HPDE6-E6E7 (cell line): ENCODE results near the gene NDRG4.

Experiments
- DNase-seq: peaks from one replicate; pipeline ENCODE4 v3.0.0; 2011; ENCODE audit warnings: missing footprints; ENCODE audit errors: extremely low spot score

Gene NDRG4

GRCh38 chr16:58541711-58542110 is 41.8 kb downstream of the NDRG4 start:
- DNase-seq, result no peak

- DNase-seq, result no peak
Measured at GRCh38 chr16:58542291-58542690, 42.3 kb downstream of the NDRG4 start.

GRCh38 chr16:58543685-58544084 is 43.7 kb downstream of the NDRG4 start:
- no peak for DNase-seq

GRCh38 chr16:58548378-58548777 is 48.4 kb downstream of the NDRG4 start:
- DNase-seq, result no peak

DNA sequence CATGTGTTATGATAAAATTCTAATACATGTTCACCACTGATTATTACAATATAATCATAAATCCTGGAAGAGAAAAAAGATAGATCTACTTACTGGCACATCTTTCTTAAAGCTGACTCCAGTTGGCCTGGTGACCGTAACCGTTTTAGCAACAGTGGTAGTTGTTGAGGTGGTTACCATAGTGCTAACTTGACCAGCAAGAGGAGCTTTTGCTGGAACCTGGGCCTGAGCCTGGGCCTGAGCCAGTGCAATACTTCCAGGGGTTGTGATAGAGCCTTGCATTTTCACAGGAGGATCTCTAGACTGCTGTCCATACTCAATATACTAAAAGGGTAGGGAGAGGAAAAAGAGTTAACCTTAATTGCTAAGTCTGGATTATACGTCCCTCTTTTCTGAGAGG is 51.6 kb downstream of the NDRG4 start:
- DNase-seq, result no peak

- DNase-seq, result no peak
Measured at GRCh38 chr16:58556678-58557077, 56.7 kb downstream of the NDRG4 start.
